T-cell (primary cell): ENCODE results near the gene NMRK2. TPM values are rescaled to one million over a fixed set of nuclear protein-coding genes. Genes with fewer than 3 reads are reported as not detected.
A peak's percentile ranks its signal among the peaks of the same experiment; 100 is the strongest.

Experiments used
- ATAC-seq, 4 experiments: fragments of 200-7000 bp in 3 of 4; fragments of 150-1000 bp in 1 of 4; cut with Tn5 transposase; replicated peaks in 1 of 4; 1 replicate in 3 of 4; 2 replicates in 1 of 4; pipeline ENCODE4 v1.10.0; 2021; ENCODE audit warnings: moderate library complexity in 3 of 4, mild to moderate bottlenecking in 2 of 4, moderate number of reproducible peaks in 1 of 4
- CTCF ChIA-PET, 2 donors: fragments of 300-600 bp; sonication (Branson Sonifier 250); formaldehyde crosslinking; loops; one replicate each; lab custom pipeline; 2022; ENCODE audit warnings: antibody characterized with exemption in 2 of 2; lab: Charles Lee
- POLR2A ChIA-PET, 2 donors: fragments of 300-600 bp; sonication (Branson Sonifier 250); formaldehyde crosslinking; loops; one replicate each; lab custom pipeline; 2022; ENCODE audit warnings: antibody characterized with exemption in 2 of 2; lab: Charles Lee
- DNase-seq, 35 experiments: peaks; one replicate each; pipeline versions ENCODE4 v3.0.0 to v3.0.0-alpha.2; 2013 to 2023
- H3K27ac ChIP-seq: one replicate; pipeline ENCODE4 v1.5.1; 2013; ENCODE audit warnings: low read length
- H3K27me3 ChIP-seq, 2 experiments: replicated peaks in 1 of 2; 1 replicate in 1 of 2; 2 replicates in 1 of 2; pipeline versions ENCODE4 v1.6.1 to v1.7.0; 2013; ENCODE audit warnings: low read length in 1 of 2, mixed read lengths in 1 of 2; ENCODE audit not compliant: control insufficient read depth in 2 of 2, insufficient read depth in 2 of 2; ENCODE audit errors: extremely low read depth in 1 of 2
- H3K36me3 ChIP-seq, 2 donors: 1 replicate in 1 of 2; 2 replicates in 1 of 2; pipeline versions ENCODE4 v1.6.1 to v1.7.0; 2013; ENCODE audit warnings: low read length in 1 of 2; ENCODE audit not compliant: control insufficient read depth in 2 of 2, insufficient read depth in 1 of 2; ENCODE audit errors: extremely low read depth in 1 of 2
- H3K4me1 ChIP-seq, 2 experiments: 1 replicate in 1 of 2; 2 replicates in 1 of 2; pipeline versions ENCODE4 v1.6.1 to v1.7.0; 2013; ENCODE audit warnings: low read length in 2 of 2, mixed read lengths in 1 of 2; ENCODE audit not compliant: insufficient read depth in 2 of 2, control insufficient read depth in 1 of 2; ENCODE audit errors: extremely low read depth in 1 of 2
- H3K4me3 ChIP-seq, 2 donors: 1 replicate in 1 of 2; 2 replicates in 1 of 2; pipeline versions ENCODE4 v1.5.1 to v1.7.0; 2013; ENCODE audit warnings: mild to moderate bottlenecking in 2 of 2, low read length in 1 of 2, moderate library complexity in 1 of 2; ENCODE audit not compliant: control insufficient read depth in 1 of 2; ENCODE audit errors: extremely low read depth in 1 of 2
- H3K9me3 ChIP-seq: 2 replicates; pipeline ENCODE4 v1.7.0; 2013
- H3K27ac Mint-ChIP-seq, 2 donors: one replicate each; pipeline ENCODE4 v1.8.0; 2020 to 2021; ENCODE audit warnings: mild to moderate bottlenecking in 2 of 2, mixed read lengths in 2 of 2
- H3K27me3 Mint-ChIP-seq, 2 donors: one replicate each; pipeline ENCODE4 v1.8.0; 2021 to 2022; ENCODE audit warnings: mixed read lengths in 2 of 2
- H3K36me3 Mint-ChIP-seq: one replicate; pipeline ENCODE4 v1.8.0; 2021; ENCODE audit warnings: mixed read lengths
- H3K4me1 Mint-ChIP-seq, 3 donors: one replicate each; pipeline ENCODE4 v1.8.0; 2020 to 2022; ENCODE audit warnings: mixed read lengths in 3 of 3, mild to moderate bottlenecking in 1 of 3
- H3K4me3 Mint-ChIP-seq, 3 donors: one replicate each; pipeline ENCODE4 v1.8.0; 2020 to 2022; ENCODE audit warnings: mild to moderate bottlenecking in 3 of 3, mixed read lengths in 3 of 3, moderate library complexity in 3 of 3
- H3K9me3 Mint-ChIP-seq, 3 donors: one replicate each; pipeline ENCODE4 v1.8.0; 2020 to 2022; ENCODE audit warnings: mixed read lengths in 3 of 3
- WGBS: methylation state at CpG from one replicate; pipeline ENCODE4 v1.1.5; 2013; ENCODE audit warnings: missing lambda C conversion rate; ENCODE audit not compliant: insufficient coverage; 5-methylcytosine and 5-hydroxymethylcytosine counted together
- total RNA-seq, 35 experiments: library from RNA in 6 of 35; stranded (reverse) in 6 of 35; fragments of 120-200 nt in 1 of 35; gene quantifications; one replicate each; pipeline versions ENCODE4 v1.2.1 to v1.2.4 and lab custom pipeline; 2013 to 2026

NMRK2 gene
- total RNA-seq, 5 donors from 2014 or later (not counting 1 experiment from before 2014, with no cell fraction given): not detected

- no peaks in the 10 kb centered on the region for H3K27me3 ChIP-seq
- Mint-ChIP-seq H3K27me3 (no peaks in the 10 kb centered on the region), H3K9me3 (no peaks in the 10 kb centered on the region), H3K27ac (no peak overlapping the region), H3K4me1 (peaks cover 37 to 44% (median 43%) of the 10 kb centered on the region in 3 donors), H3K4me3 (no peak overlapping the region), H3K36me3 (peaks cover 54% of the 10 kb centered on the region)
- H3K36me3 ChIP-seq: peaks cover 66 to 84% of the 10 kb centered on the region in 2 donors
- DNase-seq: peak in 1 of 35 experiments; percentile 17
- H3K4me1 ChIP-seq: peaks cover 16 to 49% of the 10 kb centered on the region in 2 experiments
- H3K27ac ChIP-seq: no peak overlapping the region
- ChIA-PET CTCF (no interaction called here), POLR2A (interaction anchor here in 1 of 2 donors (0.5 kb wide), 1 partner anchor 935 kb away, joined by 6 read pairs; no protein-coding TSS in a partner anchor)
- ATAC-seq: no peak
- no peak overlapping the region for H3K4me3 ChIP-seq
- 92% methylated on average over 26 of the region's 31 CpGs for WGBS
- H3K9me3 ChIP-seq: no peaks in the 10 kb centered on the region
These were observed 47.7 kb downstream of the NMRK2 start for GRCh38 chr19:3980353-3981251.

GRCh38 chr19:3981373-3981735 is 48.5 kb downstream of the NMRK2 start:
- ATAC-seq (no peak), DNase-seq (peak in 1 of 35 experiments; percentile 15)
- 94% methylated on average over 10 of the region's 10 CpGs for WGBS
- Mint-ChIP-seq H3K4me1 (peaks cover 44 to 51% (median 50%) of the 10 kb centered on the region in 3 donors), H3K4me3 (no peak overlapping the region), H3K36me3 (peaks cover 54% of the 10 kb centered on the region), H3K9me3 (no peaks in the 10 kb centered on the region), H3K27ac (no peak overlapping the region), H3K27me3 (no peaks in the 10 kb centered on the region)
- no peaks in the 10 kb centered on the region for H3K27me3 ChIP-seq
- H3K9me3 ChIP-seq: no peaks in the 10 kb centered on the region
- no peak overlapping the region for H3K27ac ChIP-seq
- peaks cover 66 to 77% of the 10 kb centered on the region in 2 donors for H3K36me3 ChIP-seq
- ChIA-PET POLR2A (interaction anchor here in 1 of 2 donors (0.6 kb wide), 1 partner anchor 25 kb away, joined by 13 read pairs; no protein-coding TSS in a partner anchor), CTCF (no interaction called here)
- peaks cover 23 to 57% of the 10 kb centered on the region in 2 experiments for H3K4me1 ChIP-seq
- H3K4me3 ChIP-seq: peak overlapping the region in 1 of 2 donors; percentile 6

- no peaks in the 10 kb centered on the region for H3K9me3 Mint-ChIP-seq
- 88% methylated on average over 34 of the region's 39 CpGs for WGBS
- DNase-seq (peak in 1 of 35 experiments; percentile 16), ATAC-seq (no peak)
- ChIA-PET POLR2A (interaction anchor here in 1 of 2 donors (0.6 kb wide), 2 partner anchors 25 to 100 kb away, joined by 4 to 13 read pairs; no protein-coding TSS in a partner anchor), CTCF (no interaction called here)
- Histone ChIP-seq H3K9me3 (no peaks in the 10 kb centered on the region), H3K4me3 (peak overlapping the region in 1 of 2 donors; percentile 6), H3K27me3 (no peaks in the 10 kb centered on the region), H3K4me1 (peaks cover 25 to 62% of the 10 kb centered on the region in 2 experiments), H3K27ac (no peak overlapping the region), H3K36me3 (peaks cover 61 to 70% of the 10 kb centered on the region in 2 donors)
- H3K36me3 Mint-ChIP-seq: peaks cover 51% of the 10 kb centered on the region
- peak overlapping the region; percentile 17 to 92 (median 39) for H3K4me3 Mint-ChIP-seq
- H3K27me3 Mint-ChIP-seq: no peaks in the 10 kb centered on the region
- H3K4me1 Mint-ChIP-seq: peaks cover 51 to 57% (median 56%) of the 10 kb centered on the region in 3 donors
- H3K27ac Mint-ChIP-seq: no peak overlapping the region
These were observed 49.1 kb downstream of the NMRK2 start for GRCh38 chr19:3981736-3982681.

- H3K4me1 Mint-ChIP-seq: peaks cover 57 to 64% (median 64%) of the 10 kb centered on the region in 3 donors
- peaks cover 53 to 61% of the 10 kb centered on the region in 2 donors for H3K36me3 ChIP-seq
- no peaks in the 10 kb centered on the region for H3K9me3 Mint-ChIP-seq
- H3K4me3 ChIP-seq: no peak overlapping the region
- peak in 1 of 35 experiments; percentile 25 for DNase-seq
- CTCF ChIA-PET: no interaction called here
- no peaks in the 10 kb centered on the region for H3K27me3 Mint-ChIP-seq
- H3K36me3 Mint-ChIP-seq: peaks cover 45% of the 10 kb centered on the region
- POLR2A ChIA-PET: interaction anchor here (0.5 to 0.6 kb wide), 2 partner anchors 99 to 353 kb away, joined by 3 to 4 read pairs; no protein-coding TSS in a partner anchor
- H3K27ac ChIP-seq: peak overlapping the region; percentile 92
- no peak for ATAC-seq
- no peaks in the 10 kb centered on the region for H3K9me3 ChIP-seq
- WGBS: 85% methylated on average over 30 of the region's 40 CpGs
- H3K27me3 ChIP-seq: no peaks in the 10 kb centered on the region
- H3K27ac Mint-ChIP-seq: peak overlapping the region; percentile 94 to 96
- H3K4me1 ChIP-seq: peaks cover 30 to 71% of the 10 kb centered on the region in 2 experiments
- H3K4me3 Mint-ChIP-seq: peak overlapping the region; percentile 92 to 97 (median 95)
These were observed 50.1 kb downstream of the NMRK2 start for GRCh38 chr19:3982701-3983541.

GRCh38 chr19:3983542-3983914 is 50.7 kb downstream of the NMRK2 start:
- Mint-ChIP-seq H3K36me3 (peaks cover 41% of the 10 kb centered on the region), H3K27me3 (no peaks in the 10 kb centered on the region), H3K4me1 (peaks cover 57 to 64% (median 62%) of the 10 kb centered on the region in 3 donors), H3K27ac (peak overlapping the region; percentile 94 to 96), H3K4me3 (peak overlapping the region; percentile 92 to 97 (median 95)), H3K9me3 (no peaks in the 10 kb centered on the region)
- ChIA-PET CTCF (no interaction called here), POLR2A (interaction anchor here in 1 of 2 donors (0.5 to 0.6 kb wide), 2 partner anchors 105 to 354 kb away, joined by 3 to 12 read pairs; no protein-coding TSS in a partner anchor)
- H3K4me3 ChIP-seq: peak overlapping the region; percentile 89 to 90
- H3K36me3 ChIP-seq: peaks cover 50 to 56% of the 10 kb centered on the region in 2 donors
- H3K27me3 ChIP-seq: no peaks in the 10 kb centered on the region
- ATAC-seq (no peak), DNase-seq (no peak)
- peaks cover 30 to 76% of the 10 kb centered on the region in 2 experiments for H3K4me1 ChIP-seq
- peak overlapping the region; percentile 92 for H3K27ac ChIP-seq
- H3K9me3 ChIP-seq: no peaks in the 10 kb centered on the region
- WGBS: 60% methylated on average over 5 of the region's 7 CpGs
